GM23338 (cell line): ENCODE results near the gene IGSF21. TPM values are rescaled to one million over a fixed set of nuclear protein-coding genes. Genes with fewer than 3 reads are reported as not detected.
A peak's percentile ranks its signal among the peaks of the same experiment; 100 is the strongest.

Experiments used
- ATAC-seq: fragments of 200-7000 bp; cut with Tn5 transposase; 3 replicates; pipeline ENCODE4 v1.9.1; 2020
- DNase-seq: peaks from one replicate; pipeline ENCODE4 v3.0.0-alpha.2; 2015; ENCODE audit warnings: low spot score
- H2AFZ ChIP-seq: fragments of 200-600 bp; sonication (generic); 2 replicates; pipeline ENCODE4 v1.8.0; 2016; ENCODE audit warnings: antibody characterized with exemption, mild to moderate bottlenecking, moderate library complexity
- H3F3A ChIP-seq: fragments of 200-600 bp; sonication (generic); replicated peaks from 2 replicates; pipeline ENCODE4 v1.8.0; 2017; ENCODE audit warnings: antibody characterized with exemption, mixed run types, low read depth
- H3K27ac ChIP-seq: fragments of 200-600 bp; sonication (generic); 2 replicates; pipeline ENCODE4 v1.6.1; 2016; ENCODE audit warnings: low read depth
- H3K27me3 ChIP-seq: fragments of 200-600 bp; sonication (generic); 2 replicates; pipeline ENCODE4 v1.8.0; 2016; ENCODE audit warnings: mild to moderate bottlenecking, mixed run types, moderate library complexity; ENCODE audit not compliant: insufficient read depth
- H3K36me3 ChIP-seq: fragments of 200-600 bp; sonication (generic); 2 replicates; pipeline ENCODE4 v1.8.0; 2016; ENCODE audit warnings: mild to moderate bottlenecking; ENCODE audit not compliant: insufficient read depth
- H3K4me1 ChIP-seq: fragments of 200-600 bp; sonication (generic); 2 replicates; pipeline ENCODE4 v1.8.0; 2016; ENCODE audit warnings: mild to moderate bottlenecking, moderate library complexity; ENCODE audit not compliant: insufficient read depth
- H3K4me2 ChIP-seq: fragments of 200-600 bp; sonication (generic); 2 replicates; pipeline ENCODE4 v1.7.1; 2017; ENCODE audit warnings: mixed run types
- H3K4me3 ChIP-seq: fragments of 200-600 bp; sonication (generic); 2 replicates; pipeline ENCODE4 v1.6.1; 2016; ENCODE audit warnings: mixed run types
- H3K79me2 ChIP-seq: fragments of 200-600 bp; sonication (generic); replicated peaks from 2 replicates; pipeline ENCODE4 v1.8.0; 2017; ENCODE audit warnings: mild to moderate bottlenecking; ENCODE audit not compliant: insufficient read depth
- H3K9me2 ChIP-seq: fragments of 200-600 bp; sonication (generic); 2 replicates; pipeline ENCODE4 v1.8.0; 2017; ENCODE audit not compliant: insufficient read depth
- H4K20me1 ChIP-seq: fragments of 200-600 bp; sonication (generic); replicated peaks from 2 replicates; pipeline ENCODE4 v1.8.0; 2017; ENCODE audit warnings: mild to moderate bottlenecking; ENCODE audit not compliant: insufficient read depth
- H3K27ac Mint-ChIP-seq: 2 replicates; pipeline ENCODE4 v1.8.0; 2020; ENCODE audit warnings: inconsistent platforms, mild to moderate bottlenecking, moderate library complexity, mixed read lengths
- H3K27me3 Mint-ChIP-seq: 3 replicates; pipeline ENCODE4 v1.8.0; 2022; ENCODE audit warnings: low read depth, mild to moderate bottlenecking, moderate library complexity, mixed read lengths, inconsistent platforms; ENCODE audit not compliant: insufficient read depth, poor library complexity
- H3K36me3 Mint-ChIP-seq: 3 replicates; pipeline ENCODE4 v1.8.0; 2021; ENCODE audit warnings: low read depth, mild to moderate bottlenecking, inconsistent platforms, moderate library complexity, mixed read lengths
- H3K4me1 Mint-ChIP-seq: 3 replicates; pipeline ENCODE4 v1.8.0; 2020; ENCODE audit warnings: mild to moderate bottlenecking, inconsistent platforms, mixed read lengths
- H3K4me3 Mint-ChIP-seq: 3 replicates; pipeline ENCODE4 v1.8.0; 2021; ENCODE audit warnings: moderate library complexity, mild to moderate bottlenecking, inconsistent platforms, mixed read lengths
- H3K9me3 Mint-ChIP-seq: 3 replicates; pipeline ENCODE4 v1.8.0; 2020; ENCODE audit warnings: moderate library complexity, mild to moderate bottlenecking, inconsistent platforms, mixed read lengths
- EZH2 ChIP-seq: fragments of 200-600 bp; sonication (generic); IDR thresholded peaks from one replicate; pipeline ENCODE4 v1.8.0; 2017; ENCODE audit warnings: antibody characterized with exemption, mild to moderate bottlenecking, low read depth; ENCODE audit not compliant: unreplicated experiment
- EZH2phosphoT487 ChIP-seq: fragments of 200-600 bp; sonication (generic); IDR thresholded peaks from one replicate; pipeline ENCODE4 v1.8.1; 2018; ENCODE audit warnings: antibody characterized with exemption; ENCODE audit not compliant: unreplicated experiment
- JUNB ChIP-seq: IDR thresholded peaks from one replicate; pipeline ENCODE4 v1.6.1; 2016; ENCODE audit warnings: antibody characterized with exemption; ENCODE audit not compliant: unreplicated experiment
- NANOG ChIP-seq: IDR thresholded peaks from 2 replicates; pipeline ENCODE4 v1.6.1; 2016; ENCODE audit warnings: antibody characterized with exemption, borderline replicate concordance
- polyA plus RNA-seq: library from polyadenylated mRNA; unstranded; fragments of >200 nt; fragmentation: Nextera tagmentation; extraction: Ambion mirVana; gene quantifications from 2 replicates; pipeline ENCODE4 v1.2.1, GENCODE V29; 2016
- total RNA-seq: library from RNA; depleted of rRNA; stranded (reverse); fragments of >200 nt; shearing (Covaris generic); gene quantifications from 2 replicates; pipeline ENCODE4 v1.2.3, GENCODE V29; 2014
- TF ChIP-seq, protein P1 (sequence below): fragments of 250-450 bp; sonication (Bioruptor Pico); IDR thresholded peaks from 2 replicates; pipeline ENCODE4 v1.5.0; 2020; ENCODE audit warnings: mild to moderate bottlenecking, moderate library complexity

Gene IGSF21
- total and polyA plus RNA-seq, 2 experiments from 2014 or later = 15.6 to 15.7 TPM

DNA sequence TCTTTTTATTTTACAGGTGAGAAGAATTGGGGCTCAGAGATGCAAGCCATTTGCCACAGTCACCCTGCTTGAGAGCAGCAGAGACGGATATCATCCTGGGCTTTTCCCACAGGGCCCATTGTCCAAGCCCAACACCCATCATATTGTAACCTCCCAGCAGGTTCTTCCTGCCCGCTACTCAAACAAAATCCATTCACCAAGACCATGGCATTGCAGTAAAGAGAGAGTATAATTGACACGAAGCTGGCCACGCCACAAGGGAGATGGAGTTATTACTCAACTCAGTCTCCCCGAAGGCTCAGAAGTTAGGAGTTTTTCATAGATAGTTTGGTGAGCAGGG lies 312.2 kb downstream of the IGSF21 start:
- H3K27me3 Mint-ChIP-seq = peaks cover 3% of the 10 kb centered on the region
- H3K4me3 Mint-ChIP-seq = no peak overlapping the region
- Histone ChIP-seq H3K9me2 (peaks cover 16% of the 10 kb centered on the region; the same call in 1 of the 2 replicates), H3K36me3 (no peaks in the 10 kb centered on the region), H4K20me1 (no peaks in the 10 kb centered on the region), H3K4me1 (peaks cover 44% of the 10 kb centered on the region), H3K4me3 (0 out of 2 replicates have a peak overlapping the region, but pooled peaks have one; percentile 4), H2AFZ (no peak overlapping the region), H3K27ac (peak overlapping the region; percentile 94), H3K79me2 (no peaks in the 10 kb centered on the region; the same call in 1 of the 2 replicates), H3K4me2 (peak overlapping the region; percentile 4), H3K27me3 (no peaks in the 10 kb centered on the region), H3F3A (peaks cover 18% of the 10 kb centered on the region)
- peak; percentile 9; the same call in 1 of the 2 replicates for TF ChIP-seq NANOG
- no peak for TF ChIP-seq JUNB
- TF ChIP-seq, protein P1, sequence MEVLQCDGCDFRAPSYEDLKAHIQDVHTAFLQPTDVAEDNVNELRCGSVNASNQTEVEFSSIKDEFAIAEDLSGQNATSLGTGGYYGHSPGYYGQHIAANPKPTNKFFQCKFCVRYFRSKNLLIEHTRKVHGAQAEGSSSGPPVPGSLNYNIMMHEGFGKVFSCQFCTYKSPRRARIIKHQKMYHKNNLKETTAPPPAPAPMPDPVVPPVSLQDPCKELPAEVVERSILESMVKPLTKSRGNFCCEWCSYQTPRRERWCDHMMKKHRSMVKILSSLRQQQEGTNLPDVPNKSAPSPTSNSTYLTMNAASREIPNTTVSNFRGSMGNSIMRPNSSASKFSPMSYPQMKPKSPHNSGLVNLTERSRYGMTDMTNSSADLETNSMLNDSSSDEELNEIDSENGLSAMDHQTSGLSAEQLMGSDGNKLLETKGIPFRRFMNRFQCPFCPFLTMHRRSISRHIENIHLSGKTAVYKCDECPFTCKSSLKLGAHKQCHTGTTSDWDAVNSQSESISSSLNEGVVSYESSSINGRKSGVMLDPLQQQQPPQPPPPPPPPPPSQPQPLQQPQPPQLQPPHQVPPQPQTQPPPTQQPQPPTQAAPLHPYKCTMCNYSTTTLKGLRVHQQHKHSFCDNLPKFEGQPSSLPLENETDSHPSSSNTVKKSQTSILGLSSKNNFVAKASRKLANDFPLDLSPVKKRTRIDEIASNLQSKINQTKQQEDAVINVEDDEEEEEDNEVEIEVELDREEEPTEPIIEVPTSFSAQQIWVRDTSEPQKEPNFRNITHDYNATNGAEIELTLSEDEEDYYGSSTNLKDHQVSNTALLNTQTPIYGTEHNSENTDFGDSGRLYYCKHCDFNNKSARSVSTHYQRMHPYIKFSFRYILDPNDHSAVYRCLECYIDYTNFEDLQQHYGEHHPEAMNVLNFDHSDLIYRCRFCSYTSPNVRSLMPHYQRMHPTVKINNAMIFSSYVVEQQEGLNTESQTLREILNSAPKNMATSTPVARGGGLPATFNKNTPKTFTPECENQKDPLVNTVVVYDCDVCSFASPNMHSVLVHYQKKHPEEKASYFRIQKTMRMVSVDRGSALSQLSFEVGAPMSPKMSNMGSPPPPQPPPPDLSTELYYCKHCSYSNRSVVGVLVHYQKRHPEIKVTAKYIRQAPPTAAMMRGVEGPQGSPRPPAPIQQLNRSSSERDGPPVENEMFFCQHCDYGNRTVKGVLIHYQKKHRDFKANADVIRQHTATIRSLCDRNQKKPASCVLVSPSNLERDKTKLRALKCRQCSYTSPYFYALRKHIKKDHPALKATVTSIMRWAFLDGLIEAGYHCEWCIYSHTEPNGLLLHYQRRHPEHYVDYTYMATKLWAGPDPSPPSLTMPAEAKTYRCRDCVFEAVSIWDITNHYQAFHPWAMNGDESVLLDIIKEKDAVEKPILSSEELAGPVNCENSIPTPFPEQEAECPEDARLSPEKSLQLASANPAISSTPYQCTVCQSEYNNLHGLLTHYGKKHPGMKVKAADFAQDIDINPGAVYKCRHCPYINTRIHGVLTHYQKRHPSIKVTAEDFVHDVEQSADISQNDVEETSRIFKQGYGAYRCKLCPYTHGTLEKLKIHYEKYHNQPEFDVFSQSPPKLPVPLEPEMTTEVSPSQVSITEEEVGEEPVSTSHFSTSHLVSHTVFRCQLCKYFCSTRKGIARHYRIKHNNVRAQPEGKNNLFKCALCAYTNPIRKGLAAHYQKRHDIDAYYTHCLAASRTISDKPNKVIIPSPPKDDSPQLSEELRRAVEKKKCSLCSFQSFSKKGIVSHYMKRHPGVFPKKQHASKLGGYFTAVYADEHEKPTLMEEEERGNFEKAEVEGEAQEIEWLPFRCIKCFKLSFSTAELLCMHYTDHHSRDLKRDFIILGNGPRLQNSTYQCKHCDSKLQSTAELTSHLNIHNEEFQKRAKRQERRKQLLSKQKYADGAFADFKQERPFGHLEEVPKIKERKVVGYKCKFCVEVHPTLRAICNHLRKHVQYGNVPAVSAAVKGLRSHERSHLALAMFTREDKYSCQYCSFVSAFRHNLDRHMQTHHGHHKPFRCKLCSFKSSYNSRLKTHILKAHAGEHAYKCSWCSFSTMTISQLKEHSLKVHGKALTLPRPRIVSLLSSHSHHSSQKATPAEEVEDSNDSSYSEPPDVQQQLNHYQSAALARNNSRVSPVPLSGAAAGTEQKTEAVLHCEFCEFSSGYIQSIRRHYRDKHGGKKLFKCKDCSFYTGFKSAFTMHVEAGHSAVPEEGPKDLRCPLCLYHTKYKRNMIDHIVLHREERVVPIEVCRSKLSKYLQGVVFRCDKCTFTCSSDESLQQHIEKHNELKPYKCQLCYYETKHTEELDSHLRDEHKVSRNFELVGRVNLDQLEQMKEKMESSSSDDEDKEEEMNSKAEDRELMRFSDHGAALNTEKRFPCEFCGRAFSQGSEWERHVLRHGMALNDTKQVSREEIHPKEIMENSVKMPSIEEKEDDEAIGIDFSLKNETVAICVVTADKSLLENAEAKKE (CRISPR knock-in tag) = 0 out of 2 replicates have a peak, but pooled peaks have one; percentile 3
- no peak for TF ChIP-seq EZH2
- peak overlapping the region; percentile 81 for H3K27ac Mint-ChIP-seq
- H3K36me3 Mint-ChIP-seq = peaks cover 21% of the 10 kb centered on the region
- ATAC-seq (peak; percentile 19; the same call in 2 of the 3 replicates), DNase-seq (no peak)
- H3K9me3 Mint-ChIP-seq = peaks cover 22% of the 10 kb centered on the region
- peaks cover 43% of the 10 kb centered on the region for H3K4me1 Mint-ChIP-seq

DNA sequence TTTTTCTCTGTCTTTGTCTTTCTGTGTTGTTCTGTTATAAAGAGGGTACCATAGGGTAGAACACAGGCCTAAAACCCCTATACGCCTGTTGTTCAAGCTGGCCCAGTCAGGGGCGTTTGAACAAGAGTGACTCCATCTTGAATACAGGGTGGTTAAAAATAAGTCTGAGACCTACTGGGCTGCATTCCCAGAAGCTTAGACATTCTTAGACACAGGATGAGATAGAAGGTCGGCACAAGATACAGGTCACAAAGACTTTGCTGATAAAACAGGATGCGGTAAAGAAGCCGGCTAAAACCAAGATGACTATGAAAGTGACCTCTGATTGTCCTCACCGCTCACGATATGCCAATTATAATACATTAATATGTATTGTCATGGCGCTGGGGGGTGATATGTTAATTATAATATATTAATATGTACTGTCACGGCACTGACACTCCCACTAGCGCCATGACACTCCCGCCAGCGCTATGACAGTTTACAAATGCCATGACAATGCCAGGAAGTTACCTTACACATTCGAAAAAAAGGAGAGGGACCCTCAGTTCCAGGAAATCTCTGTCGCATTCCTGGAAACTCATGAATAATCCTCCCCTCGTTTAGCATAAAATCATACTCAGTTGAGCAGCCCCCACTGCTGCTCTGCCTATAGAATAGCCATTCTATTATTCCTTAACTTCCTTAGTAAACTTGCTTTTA lies 314.6 kb downstream of the IGSF21 start:
- DNase-seq = no peak
- H3K4me3 ChIP-seq = no peak overlapping the region
- H3K27ac Mint-ChIP-seq = no peak overlapping the region
- no peak for ATAC-seq
- H3K27me3 Mint-ChIP-seq = peaks cover 4% of the 10 kb centered on the region
- peaks cover 15% of the 10 kb centered on the region for H3K9me3 Mint-ChIP-seq
- peaks cover 6% of the 10 kb centered on the region for H3F3A ChIP-seq
- H3K4me3 Mint-ChIP-seq = no peak overlapping the region
- peaks cover 40% of the 10 kb centered on the region for H3K4me1 Mint-ChIP-seq
- H3K27ac ChIP-seq = no peak overlapping the region; the same call in 1 of the 2 replicates
- no peak overlapping the region for H2AFZ ChIP-seq
- no peak overlapping the region for H3K4me2 ChIP-seq
- H3K36me3 ChIP-seq = no peaks in the 10 kb centered on the region
- H3K27me3 ChIP-seq = no peaks in the 10 kb centered on the region
- H3K36me3 Mint-ChIP-seq = peaks cover 9% of the 10 kb centered on the region; the same call in 2 of the 3 replicates
- H3K4me1 ChIP-seq = peaks cover 30% of the 10 kb centered on the region
- H4K20me1 ChIP-seq = no peaks in the 10 kb centered on the region
- 0 out of 2 replicates have a peak, but pooled peaks cover 8% of the 10 kb centered on the region for H3K9me2 ChIP-seq
- no peaks in the 10 kb centered on the region for H3K79me2 ChIP-seq
- TF ChIP-seq EZH2phosphoT487 (no peak), NANOG (no peak)
- TF ChIP-seq, protein P1 (CRISPR knock-in tag) = no peak
